DOHH2 (cell line): ENCODE measurements around the gene LRSAM1.

Experiments
- H3F3A ChIP-seq: fragments of 200-600 bp; sonication (generic), shearing (Covaris generic); 2 replicates; pipeline ENCODE4 v1.6.0; 2016; ENCODE audit warnings: antibody characterized with exemption, mild to moderate bottlenecking; ENCODE audit not compliant: control insufficient read depth, insufficient read depth
- H3K27ac ChIP-seq: fragments of 200-600 bp; sonication (generic); 2 replicates; pipeline ENCODE4 v1.5.1; 2014; ENCODE audit warnings: low read depth, mild to moderate bottlenecking, low read length, moderate library complexity
- H3K27me3 ChIP-seq: fragments of 200-600 bp; sonication (generic); 2 replicates; pipeline ENCODE4 v1.6.1; 2014; ENCODE audit warnings: mild to moderate bottlenecking, low read length, mixed read lengths; ENCODE audit not compliant: control insufficient read depth
- H3K36me3 ChIP-seq: fragments of 200-600 bp; sonication (generic); 2 replicates; pipeline ENCODE4 v1.6.1; 2014; ENCODE audit warnings: mild to moderate bottlenecking, low read length, moderate library complexity, mixed read lengths; ENCODE audit not compliant: control insufficient read depth
- H3K4me1 ChIP-seq: fragments of 200-600 bp; sonication (generic); 2 replicates; pipeline ENCODE4 v1.6.1; 2014; ENCODE audit warnings: mild to moderate bottlenecking, low read length, mixed read lengths; ENCODE audit not compliant: control insufficient read depth
- H3K4me2 ChIP-seq: fragments of 200-600 bp; sonication (generic); 2 replicates; pipeline ENCODE4 v1.6.0; 2014; ENCODE audit warnings: mild to moderate bottlenecking, low read length, moderate library complexity
- H3K4me3 ChIP-seq: fragments of 200-600 bp; sonication (generic); 2 replicates; pipeline ENCODE4 v1.5.1; 2014; ENCODE audit warnings: mild to moderate bottlenecking, low read length, mixed read lengths
- H3K79me2 ChIP-seq: fragments of 200-600 bp; sonication (generic); 2 replicates; pipeline ENCODE4 v1.6.1; 2014; ENCODE audit warnings: mild to moderate bottlenecking, low read length, mixed read lengths; ENCODE audit not compliant: control insufficient read depth
- H3K9me2 ChIP-seq: fragments of 200-600 bp; sonication (generic); replicated peaks from 2 replicates; pipeline ENCODE4 v1.6.1; 2014; ENCODE audit warnings: mild to moderate bottlenecking, low read length, mixed read lengths; ENCODE audit not compliant: control insufficient read depth
- H3K9me3 ChIP-seq: fragments of 200-600 bp; sonication (generic); 2 replicates; pipeline ENCODE4 v1.6.1; 2014; ENCODE audit warnings: antibody characterized with exemption, low read length, mixed read lengths; ENCODE audit not compliant: control insufficient read depth, insufficient read depth
- H4K20me1 ChIP-seq: fragments of 200-600 bp; sonication (generic); 2 replicates; pipeline ENCODE4 v1.6.0; 2014; ENCODE audit warnings: low read depth, mild to moderate bottlenecking, antibody characterized with exemption, low read length, moderate library complexity; ENCODE audit not compliant: control insufficient read depth, insufficient read depth
- EZH2phosphoT487 ChIP-seq: fragments of 200-600 bp; sonication (generic); IDR thresholded peaks from 2 replicates; pipeline ENCODE4 v1.6.1; 2017; ENCODE audit warnings: borderline replicate concordance, mild to moderate bottlenecking, antibody characterized with exemption, low read length, moderate library complexity, mixed read lengths
- TF ChIP-seq, protein P1 (sequence below): fragments of 200-600 bp; sonication (generic); IDR thresholded peaks from one replicate; pipeline ENCODE4 v1.5.1; 2014; ENCODE audit warnings: antibody characterized with exemption, mild to moderate bottlenecking, low read depth, low read length; ENCODE audit not compliant: poor library complexity, severe bottlenecking

LRSAM1 gene

DNA sequence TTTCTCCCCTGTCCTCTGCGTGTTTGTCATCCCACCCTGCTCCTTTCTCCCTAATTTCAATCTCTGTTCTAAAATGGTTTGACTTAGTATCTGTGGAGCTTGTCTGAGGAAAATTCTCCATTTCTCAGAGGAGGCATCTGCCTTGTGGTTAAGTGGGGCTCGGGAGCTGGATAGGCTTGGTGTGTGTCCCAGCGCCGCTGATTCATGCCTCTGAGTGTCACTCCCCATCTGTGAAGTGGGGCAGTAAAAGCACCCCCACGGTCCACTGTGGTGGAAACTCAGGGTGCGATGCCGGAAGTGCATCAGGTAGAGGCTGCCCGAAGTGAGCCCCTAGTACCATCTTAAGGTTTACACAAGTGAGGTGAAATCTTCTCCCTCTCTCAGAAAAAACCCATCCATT lies 37.6 kb downstream of the LRSAM1 start:
- Histone ChIP-seq H3K9me3 (no peaks in the 10 kb centered on the region), H3K79me2 (no peaks in the 10 kb centered on the region), H3K27ac (no peak overlapping the region), H3K36me3 (no peaks in the 10 kb centered on the region; the same call in 1 of the 2 replicates), H3K4me3 (no peak overlapping the region), H3K4me1 (no peaks in the 10 kb centered on the region), H4K20me1 (no peaks in the 10 kb centered on the region), H3F3A (no peaks in the 10 kb centered on the region), H3K9me2 (no peaks in the 10 kb centered on the region), H3K4me2 (no peak overlapping the region), H3K27me3 (no peaks in the 10 kb centered on the region)
- TF ChIP-seq EZH2phosphoT487 = no peak
- TF ChIP-seq, protein P1, sequence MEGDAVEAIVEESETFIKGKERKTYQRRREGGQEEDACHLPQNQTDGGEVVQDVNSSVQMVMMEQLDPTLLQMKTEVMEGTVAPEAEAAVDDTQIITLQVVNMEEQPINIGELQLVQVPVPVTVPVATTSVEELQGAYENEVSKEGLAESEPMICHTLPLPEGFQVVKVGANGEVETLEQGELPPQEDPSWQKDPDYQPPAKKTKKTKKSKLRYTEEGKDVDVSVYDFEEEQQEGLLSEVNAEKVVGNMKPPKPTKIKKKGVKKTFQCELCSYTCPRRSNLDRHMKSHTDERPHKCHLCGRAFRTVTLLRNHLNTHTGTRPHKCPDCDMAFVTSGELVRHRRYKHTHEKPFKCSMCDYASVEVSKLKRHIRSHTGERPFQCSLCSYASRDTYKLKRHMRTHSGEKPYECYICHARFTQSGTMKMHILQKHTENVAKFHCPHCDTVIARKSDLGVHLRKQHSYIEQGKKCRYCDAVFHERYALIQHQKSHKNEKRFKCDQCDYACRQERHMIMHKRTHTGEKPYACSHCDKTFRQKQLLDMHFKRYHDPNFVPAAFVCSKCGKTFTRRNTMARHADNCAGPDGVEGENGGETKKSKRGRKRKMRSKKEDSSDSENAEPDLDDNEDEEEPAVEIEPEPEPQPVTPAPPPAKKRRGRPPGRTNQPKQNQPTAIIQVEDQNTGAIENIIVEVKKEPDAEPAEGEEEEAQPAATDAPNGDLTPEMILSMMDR = no peak

DNA sequence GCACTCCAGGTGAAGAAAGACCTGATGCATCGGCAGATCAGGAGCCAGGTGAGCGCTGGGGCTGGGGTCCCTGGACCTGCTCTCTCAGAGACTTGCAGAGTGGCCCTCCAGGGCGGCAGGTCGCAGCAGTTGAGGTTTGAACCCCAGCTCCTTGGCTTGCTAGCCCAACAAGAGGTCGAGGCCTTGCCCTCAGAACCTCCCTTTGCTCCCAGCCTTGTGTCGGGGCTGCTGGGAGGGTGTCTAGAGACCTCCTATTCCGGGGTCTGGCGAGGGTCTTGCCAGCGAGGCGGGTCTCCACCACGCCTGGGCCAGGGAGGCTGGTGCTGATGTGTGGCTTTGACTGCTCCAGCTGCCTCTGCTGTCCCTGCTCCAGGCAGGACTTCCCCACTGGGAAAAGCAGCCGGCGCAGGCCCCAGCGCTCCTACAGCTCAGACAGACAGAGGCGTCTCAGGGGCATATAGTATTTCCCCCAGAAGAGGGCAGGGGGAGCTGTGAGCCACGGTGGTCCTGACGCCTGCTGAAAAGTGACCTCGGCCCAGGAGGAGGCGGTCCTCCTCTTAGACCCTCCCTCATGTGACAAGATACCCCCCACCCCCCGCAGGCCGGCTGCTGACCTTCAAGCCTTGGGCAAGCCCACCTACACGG lies 38.3 kb downstream of the LRSAM1 start:
- H3K4me1 ChIP-seq = no peaks in the 10 kb centered on the region
- H3K4me2 ChIP-seq = no peak overlapping the region
- TF ChIP-seq, protein P1 = no peak
- no peak for TF ChIP-seq EZH2phosphoT487
- H3K79me2 ChIP-seq = no peaks in the 10 kb centered on the region
- no peaks in the 10 kb centered on the region for H3K27me3 ChIP-seq
- H4K20me1 ChIP-seq = no peaks in the 10 kb centered on the region
- no peaks in the 10 kb centered on the region for H3F3A ChIP-seq
- no peak overlapping the region for H3K27ac ChIP-seq
- H3K9me2 ChIP-seq = no peaks in the 10 kb centered on the region
- H3K36me3 ChIP-seq = no peaks in the 10 kb centered on the region; the same call in 1 of the 2 replicates
- no peaks in the 10 kb centered on the region for H3K9me3 ChIP-seq
- H3K4me3 ChIP-seq = no peak overlapping the region

DNA sequence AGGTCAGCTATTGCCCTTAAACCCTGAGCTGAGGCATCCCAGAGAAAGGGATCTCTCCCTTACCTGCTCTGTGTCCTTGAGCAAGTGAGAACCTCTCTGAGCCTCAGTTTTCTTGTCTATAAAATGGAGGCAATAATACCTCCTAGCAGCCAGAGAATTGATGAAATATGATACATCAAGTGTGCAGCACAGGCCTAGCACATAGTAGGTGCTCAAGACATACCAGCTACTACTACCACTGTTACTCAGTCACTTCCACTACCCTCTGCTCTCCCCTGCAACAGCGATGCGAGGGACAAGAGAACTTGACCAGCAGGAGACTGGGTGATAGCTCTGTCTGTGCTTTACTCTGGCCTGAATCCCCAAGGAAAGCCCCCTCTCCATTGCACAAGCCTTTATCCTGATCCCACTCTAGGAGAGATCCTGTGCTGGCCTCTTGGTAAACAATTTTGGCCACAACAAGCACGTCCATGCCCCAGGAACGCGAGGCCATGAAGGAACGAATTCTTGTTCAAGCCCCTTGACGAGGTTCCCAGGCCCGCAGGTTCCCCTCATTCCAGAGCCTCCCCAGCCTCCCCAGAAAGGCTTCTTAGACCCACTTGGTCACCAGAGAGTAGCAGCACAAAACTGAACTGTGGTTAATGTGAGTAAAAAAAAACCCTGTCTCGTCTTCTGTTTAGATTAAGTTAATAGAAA lies 39.4 kb downstream of the LRSAM1 start:
- Histone ChIP-seq H3K36me3 (no peaks in the 10 kb centered on the region; the same call in 1 of the 2 replicates), H3K4me3 (no peak overlapping the region)
- TF ChIP-seq EZH2phosphoT487 = no peak
- TF ChIP-seq, protein P1 = no peak

More for the DNA sequence above, 39.4 kb downstream of the LRSAM1 start:
- H3K27me3 ChIP-seq = no peaks in the 10 kb centered on the region
- no peaks in the 10 kb centered on the region for H3K9me2 ChIP-seq
- H3K27ac ChIP-seq = no peak overlapping the region
- H4K20me1 ChIP-seq = no peaks in the 10 kb centered on the region
- no peaks in the 10 kb centered on the region for H3F3A ChIP-seq
- H3K4me1 ChIP-seq = no peaks in the 10 kb centered on the region
- no peak overlapping the region for H3K4me2 ChIP-seq
- no peaks in the 10 kb centered on the region for H3K79me2 ChIP-seq
- no peaks in the 10 kb centered on the region for H3K9me3 ChIP-seq
